ENCODE results near the gene SERPINA6. TPM values are rescaled to one million over a fixed set of nuclear protein-coding genes. Genes with fewer than 3 reads are reported as not detected.
"Not testable (repeated sequence)": the region's sequence is repeated elsewhere in the genome, so short reads cannot be mapped to it uniquely, and the experiment has no call there.

The SERPINA6 gene
- total RNA-seq, 6 experiments from 2014 or later: not detected

- H3K36me3 Mint-ChIP-seq (ENCODE audit: low read depth): no peaks in the 10 kb centered on the region
- no peak for TF ChIP-seq CTCF (IDR thresholded peaks at IDR 0.05)
- peaks cover 4% of the 10 kb centered on the region; the same call in 1 of the 2 replicates for H3K9me3 Mint-ChIP-seq
- no peaks in the 10 kb centered on the region for H3K4me1 Mint-ChIP-seq (ENCODE audit: low read depth)
- no peak for DNase-seq
- H3K27me3 Mint-ChIP-seq (ENCODE audit: insufficient read depth): peaks cover 3% of the 10 kb centered on the region
- no peak overlapping the region for H3K4me3 Mint-ChIP-seq
- H3K27ac Mint-ChIP-seq: no peak overlapping the region
Observed at GRCh38 chr14:94357166-94357565, 34.0 kb upstream of the SERPINA6 start.

- no peak for DNase-seq
- no peaks in the 10 kb centered on the region for H3K36me3 Mint-ChIP-seq (ENCODE audit: low read depth)
- peaks cover 4% of the 10 kb centered on the region; the same call in 1 of the 2 replicates for H3K9me3 Mint-ChIP-seq
- H3K4me1 Mint-ChIP-seq (ENCODE audit: low read depth): no peaks in the 10 kb centered on the region
- peaks cover 3% of the 10 kb centered on the region for H3K27me3 Mint-ChIP-seq (ENCODE audit: insufficient read depth)
- no peak for TF ChIP-seq CTCF (IDR thresholded peaks at IDR 0.05)
- no peak overlapping the region for H3K4me3 Mint-ChIP-seq
- no peak overlapping the region for H3K27ac Mint-ChIP-seq
Observed at GRCh38 chr14:94356379-94357056, 33.4 kb upstream of the SERPINA6 start.

- no peak overlapping the region for H3K4me3 Mint-ChIP-seq
- peak; percentile 9; the same call in 1 of the 2 replicates for TF ChIP-seq CTCF (IDR thresholded peaks at IDR 0.05)
- H3K27me3 Mint-ChIP-seq (ENCODE audit: insufficient read depth): peaks cover 2% of the 10 kb centered on the region
- peaks cover 4% of the 10 kb centered on the region for H3K9me3 Mint-ChIP-seq
- H3K4me1 Mint-ChIP-seq (ENCODE audit: low read depth): no peaks in the 10 kb centered on the region
- H3K27ac Mint-ChIP-seq: no peak overlapping the region
- DNase-seq: no peak
- H3K36me3 Mint-ChIP-seq (ENCODE audit: low read depth): no peaks in the 10 kb centered on the region
Observed at GRCh38 chr14:94355191-94355794, 32.2 kb upstream of the SERPINA6 start.

- Mint-ChIP-seq H3K27me3 (ENCODE audit: insufficient read depth) (peaks cover 2% of the 10 kb centered on the region), H3K36me3 (ENCODE audit: low read depth) (no peaks in the 10 kb centered on the region), H3K4me1 (ENCODE audit: low read depth) (no peaks in the 10 kb centered on the region), H3K9me3 (peaks cover 4% of the 10 kb centered on the region), H3K27ac (no peak overlapping the region), H3K4me3 (no peak overlapping the region)
- DNase-seq: no peak
- TF ChIP-seq CTCF (IDR thresholded peaks at IDR 0.05): no peak
Observed at GRCh38 chr14:94354638-94355185, 31.6 kb upstream of the SERPINA6 start.

GRCh38 chr14:94354190-94354589 is 31.1 kb upstream of the SERPINA6 start:
- H3K27me3 Mint-ChIP-seq (ENCODE audit: insufficient read depth); H3K9me3 Mint-ChIP-seq; H3K36me3 Mint-ChIP-seq (ENCODE audit: low read depth); H3K27ac Mint-ChIP-seq; DNase-seq; H3K4me3 Mint-ChIP-seq; H3K4me1 Mint-ChIP-seq (ENCODE audit: low read depth): not testable (repeated sequence)

GRCh38 chr14:94349276-94349675 is 26.1 kb upstream of the SERPINA6 start:
- Mint-ChIP-seq H3K27ac (no peak overlapping the region), H3K4me1 (ENCODE audit: low read depth) (peaks cover 10% of the 10 kb centered on the region), H3K27me3 (ENCODE audit: insufficient read depth) (peaks cover 2% of the 10 kb centered on the region; the same call in 1 of the 2 replicates), H3K4me3 (no peak overlapping the region), H3K36me3 (ENCODE audit: low read depth) (no peaks in the 10 kb centered on the region), H3K9me3 (peaks cover 4% of the 10 kb centered on the region)
- TF ChIP-seq CTCF (IDR thresholded peaks at IDR 0.05): no peak
- no peak for DNase-seq

Data from HFFc6 (cell line).